Glomerular visceral epithelial cell (primary cell): ENCODE data around the gene TRAPPC2L.
A peak's percentile ranks its signal among the peaks of the same experiment; 100 is the strongest.
"Not testable (repeated sequence)": the region's sequence is repeated elsewhere in the genome, so short reads cannot be mapped to it uniquely, and the experiment has no call there.

Experiments used
- DNase-seq: peaks from one replicate; pipeline ENCODE4 v3.0.0-alpha.2; 2016; ENCODE audit errors: extremely low spot score

Gene TRAPPC2L

GRCh38 chr16:88891083-88891482, 34.2 kb downstream of the TRAPPC2L start:
- DNase-seq: no peak

GRCh38 chr16:88892065-88892464, 35.1 kb downstream of the TRAPPC2L start:
- no peak for DNase-seq

- no peak for DNase-seq
Observed at GRCh38 chr16:88893127-88893968, 36.4 kb downstream of the TRAPPC2L start.

GRCh38 chr16:88894266-88894665, 37.3 kb downstream of the TRAPPC2L start:
- not testable (repeated sequence) for DNase-seq

GRCh38 chr16:88894681-88895300, 37.9 kb downstream of the TRAPPC2L start:
- DNase-seq: no peak

- DNase-seq: no peak
Observed at GRCh38 chr16:88895335-88895734, 38.4 kb downstream of the TRAPPC2L start.

- no peak for DNase-seq
Observed at GRCh38 chr16:88896238-88897070, 39.5 kb downstream of the TRAPPC2L start.

- DNase-seq: no peak
Observed at GRCh38 chr16:88897696-88898425, 40.9 kb downstream of the TRAPPC2L start.

- no peak for DNase-seq
Observed at GRCh38 chr16:88899901-88900661, 43.2 kb downstream of the TRAPPC2L start.

- DNase-seq: no peak
Observed at GRCh38 chr16:88900662-88901052, 43.7 kb downstream of the TRAPPC2L start.

GRCh38 chr16:88901718-88902337, 44.9 kb downstream of the TRAPPC2L start:
- no peak for DNase-seq

- no peak for DNase-seq
Observed at GRCh38 chr16:88902744-88903143, 45.8 kb downstream of the TRAPPC2L start.

- DNase-seq: no peak
Observed at GRCh38 chr16:88903267-88903666, 46.3 kb downstream of the TRAPPC2L start.

GRCh38 chr16:88904676-88905365, 47.9 kb downstream of the TRAPPC2L start:
- DNase-seq: no peak

GRCh38 chr16:88905563-88905962, 48.6 kb downstream of the TRAPPC2L start:
- DNase-seq: no peak

- no peak for DNase-seq
Observed at GRCh38 chr16:88906020-88906419, 49.1 kb downstream of the TRAPPC2L start.

- DNase-seq: no peak
Observed at GRCh38 chr16:88906535-88907105, 49.7 kb downstream of the TRAPPC2L start.

- DNase-seq: peak; percentile 46
Observed at GRCh38 chr16:88907768-88908167, 50.8 kb downstream of the TRAPPC2L start.

GRCh38 chr16:88908307-88908706, 51.4 kb downstream of the TRAPPC2L start:
- DNase-seq: no peak
